Hippocampal formation (tissue), 2 donors: Measurements from ENCODE around the gene ART3.

Experiments
- DNase-seq, 2 donors: peaks; one replicate each; lab custom pipeline; 2025; lab: John Stamatoyannopoulos, UW

ART3 gene

GRCh38 chr4:76148142-76148865 is 73.8 kb downstream of the ART3 start, which contains the start of gene NUP54:
NUP54 (minus strand) TSS chr4:76148397; CDS start chr4:76148374, 23 bp downstream.
- peak; percentile 91 to 93 for DNase-seq

GRCh38 chr4:76153356-76153755 is 78.8 kb downstream of the ART3 start:
- peak in 1 of 2 donors; percentile 60 for DNase-seq

- no peak for DNase-seq
Observed at GRCh38 chr4:76155979-76156378, 81.5 kb downstream of the ART3 start.

GRCh38 chr4:76156635-76157034 is 82.1 kb downstream of the ART3 start:
- no peak for DNase-seq

GRCh38 chr4:76160355-76160754 is 85.8 kb downstream of the ART3 start:
- no peak for DNase-seq
